Measurements from ENCODE around the gene POLR3B. TPM values are rescaled to one million over a fixed set of nuclear protein-coding genes. Genes with fewer than 3 reads are reported as not detected.

POLR3B gene
- total RNA-seq, 2 experiments from 2014 or later: 2.5 to 2.6 TPM

- Mint-ChIP-seq H3K4me1 (ENCODE audit: low read depth) (peaks cover 13% of the 10 kb centered on the region), H3K9me3 (no peaks in the 10 kb centered on the region), H3K36me3 (ENCODE audit: low read depth) (peaks cover 95% of the 10 kb centered on the region), H3K27me3 (no peaks in the 10 kb centered on the region), H3K4me3 (no peak overlapping the region), H3K27ac (no peak overlapping the region)
- ATAC-seq (ENCODE audit: poor library complexity): no peak
- ChIA-PET CTCF (interaction anchor here (0.9 kb wide), 1 partner anchor 37 kb away, joined by 3 read pairs; no protein-coding TSS in a partner anchor), POLR2A (interaction anchor here (0.6 to 2.5 kb wide), 3 partner anchors 18 to 36 kb away, joined by 3 to 13 read pairs (median 4); partner anchors contain the start of genes POLR3B and TCP11L2)
- Histone ChIP-seq H3K4me1 (ENCODE audit: insufficient read depth, low read length) (peaks cover 2% of the 10 kb centered on the region), H3K36me3 (ENCODE audit: insufficient read depth, low read length) (peaks cover 89% of the 10 kb centered on the region), H3K27me3 (ENCODE audit: control insufficient read depth in 1 of 2, insufficient read depth in 2 of 2, low read length in 2 of 2) (no peaks in the 10 kb centered on the region), H3K4me3 (ENCODE audit: low read length) (no peak overlapping the region), H3K9me3 (ENCODE audit: control insufficient read depth in 1 of 2, insufficient read depth in 1 of 2, low read length in 2 of 2) (no peaks in the 10 kb centered on the region), H3K27ac (ENCODE audit: low read depth in 1 of 2, low read length in 2 of 2) (no peak overlapping the region)
- DNase-seq: no peak
- TF ChIP-seq CTCF (IDR thresholded peaks at IDR 0.05): no peak
- intact Hi-C loops (cut with DNase I, micrococcal nuclease): no loop called here
Observed at GRCh38 chr12:106321139-106321850, 36.3 kb upstream of the POLR3B start.

GRCh38 chr12:106323537-106323936, 34.0 kb upstream of the POLR3B start:
- H3K9me3 Mint-ChIP-seq: no peaks in the 10 kb centered on the region
- no peak overlapping the region for H3K4me3 ChIP-seq (ENCODE audit: low read length)
- ATAC-seq (ENCODE audit: poor library complexity): no peak
- H3K36me3 Mint-ChIP-seq (ENCODE audit: low read depth): peaks cover 95% of the 10 kb centered on the region
- ChIA-PET CTCF (interaction anchor here (1.2 kb wide), 1 partner anchor 100 kb away, joined by 3 read pairs; no protein-coding TSS in a partner anchor), POLR2A (no interaction called here)
- no peaks in the 10 kb centered on the region for H3K27me3 Mint-ChIP-seq
- intact Hi-C loops (cut with DNase I, micrococcal nuclease): no loop called here
- peaks cover 10% of the 10 kb centered on the region for H3K4me1 Mint-ChIP-seq (ENCODE audit: low read depth)
- H3K9me3 ChIP-seq (ENCODE audit: control insufficient read depth in 1 of 2, insufficient read depth in 1 of 2, low read length in 2 of 2): no peaks in the 10 kb centered on the region
- TF ChIP-seq CTCF (IDR thresholded peaks at IDR 0.05): no peak
- no peak for DNase-seq
- peaks cover 2% of the 10 kb centered on the region for H3K4me1 ChIP-seq (ENCODE audit: insufficient read depth, low read length)
- no peak overlapping the region for H3K27ac Mint-ChIP-seq
- H3K27me3 ChIP-seq (ENCODE audit: control insufficient read depth in 1 of 2, insufficient read depth in 2 of 2, low read length in 2 of 2): no peaks in the 10 kb centered on the region
- H3K36me3 ChIP-seq (ENCODE audit: insufficient read depth, low read length): peaks cover 89% of the 10 kb centered on the region
- H3K4me3 Mint-ChIP-seq: no peak overlapping the region
- no peak overlapping the region for H3K27ac ChIP-seq (ENCODE audit: low read depth in 1 of 2, low read length in 2 of 2)

DNA sequence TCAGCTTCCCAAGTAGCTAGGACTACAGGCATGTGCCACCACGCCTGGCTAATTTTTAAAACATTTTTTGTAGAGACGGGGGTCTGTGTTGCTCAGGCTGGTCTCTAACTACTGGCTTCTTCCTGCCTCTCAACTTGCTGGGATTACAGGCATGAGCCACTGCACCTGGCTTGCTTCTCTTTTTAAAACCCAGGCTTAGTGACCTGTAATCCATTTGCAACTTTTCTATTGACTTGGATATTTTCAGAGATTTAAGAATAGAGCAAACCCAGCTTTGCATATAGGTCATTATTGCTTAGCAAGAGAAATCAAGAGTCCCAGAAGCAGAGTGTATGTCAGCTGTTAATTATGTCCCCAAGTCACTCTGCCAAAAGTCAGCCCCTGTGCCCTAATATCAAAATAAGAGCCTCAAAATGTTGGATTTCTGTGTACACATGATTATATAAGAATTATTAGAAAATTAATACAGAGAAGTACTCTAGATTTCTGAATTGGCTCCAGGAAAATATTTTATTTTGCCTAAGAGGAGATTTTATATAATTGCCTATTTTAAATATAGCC, 30.2 kb upstream of the POLR3B start:
- Histone ChIP-seq H3K9me3 (ENCODE audit: control insufficient read depth in 1 of 2, insufficient read depth in 1 of 2, low read length in 2 of 2) (no peaks in the 10 kb centered on the region), H3K27me3 (ENCODE audit: control insufficient read depth in 1 of 2, insufficient read depth in 2 of 2, low read length in 2 of 2) (no peaks in the 10 kb centered on the region), H3K27ac (ENCODE audit: low read depth in 1 of 2, low read length in 2 of 2) (no peak overlapping the region), H3K4me1 (ENCODE audit: insufficient read depth, low read length) (peaks cover 2% of the 10 kb centered on the region), H3K36me3 (ENCODE audit: insufficient read depth, low read length) (peaks cover 93% of the 10 kb centered on the region), H3K4me3 (ENCODE audit: low read length) (no peak overlapping the region)
- no peak overlapping the region for H3K27ac Mint-ChIP-seq
- no peak for TF ChIP-seq CTCF (IDR thresholded peaks at IDR 0.05)
- no peaks in the 10 kb centered on the region for H3K9me3 Mint-ChIP-seq
- ChIA-PET CTCF (interaction anchor here (1.0 to 1.2 kb wide), 2 partner anchors 11 to 21 kb away, joined by 3 read pairs; no protein-coding TSS in a partner anchor), POLR2A (interaction anchor here (2.1 kb wide), 1 partner anchor 26 kb away, joined by 10 read pairs; no protein-coding TSS in a partner anchor)
- intact Hi-C loops (cut with DNase I, micrococcal nuclease): no loop called here
- H3K4me3 Mint-ChIP-seq: no peak overlapping the region
- peaks cover 12% of the 10 kb centered on the region for H3K4me1 Mint-ChIP-seq (ENCODE audit: low read depth)
- DNase-seq: no peak
- no peaks in the 10 kb centered on the region for H3K27me3 Mint-ChIP-seq
- no peak for ATAC-seq (ENCODE audit: poor library complexity)
- H3K36me3 Mint-ChIP-seq (ENCODE audit: low read depth): peaks cover 96% of the 10 kb centered on the region
